Uterus (tissue), 2 donors: ENCODE data around the gene ZSWIM5.

Experiments
- POLR2A ChIP-seq, 2 donors: fragments of 450-650 bp; IDR thresholded peaks; one replicate each; pipeline ENCODE4 v1.6.1; 2016; ENCODE audit warnings: antibody characterized with exemption in 2 of 2, mild to moderate bottlenecking in 1 of 2, moderate library complexity in 1 of 2
- TF ChIP-seq, protein P1 (sequence below), 4 experiments: fragments of 200-600 bp in 2 of 4; fragments of 450-650 bp in 2 of 4; sonication (generic) in 2 of 4; IDR thresholded peaks; one replicate each; pipeline ENCODE4 v1.5.1; 2016 to 2019; ENCODE audit warnings: antibody characterized with exemption in 4 of 4, mild to moderate bottlenecking in 2 of 4, moderate library complexity in 1 of 4

GRCh38 chr1:44976252-44976651 lies 230.2 kb downstream of the ZSWIM5 start:
- TF ChIP-seq, protein P1, sequence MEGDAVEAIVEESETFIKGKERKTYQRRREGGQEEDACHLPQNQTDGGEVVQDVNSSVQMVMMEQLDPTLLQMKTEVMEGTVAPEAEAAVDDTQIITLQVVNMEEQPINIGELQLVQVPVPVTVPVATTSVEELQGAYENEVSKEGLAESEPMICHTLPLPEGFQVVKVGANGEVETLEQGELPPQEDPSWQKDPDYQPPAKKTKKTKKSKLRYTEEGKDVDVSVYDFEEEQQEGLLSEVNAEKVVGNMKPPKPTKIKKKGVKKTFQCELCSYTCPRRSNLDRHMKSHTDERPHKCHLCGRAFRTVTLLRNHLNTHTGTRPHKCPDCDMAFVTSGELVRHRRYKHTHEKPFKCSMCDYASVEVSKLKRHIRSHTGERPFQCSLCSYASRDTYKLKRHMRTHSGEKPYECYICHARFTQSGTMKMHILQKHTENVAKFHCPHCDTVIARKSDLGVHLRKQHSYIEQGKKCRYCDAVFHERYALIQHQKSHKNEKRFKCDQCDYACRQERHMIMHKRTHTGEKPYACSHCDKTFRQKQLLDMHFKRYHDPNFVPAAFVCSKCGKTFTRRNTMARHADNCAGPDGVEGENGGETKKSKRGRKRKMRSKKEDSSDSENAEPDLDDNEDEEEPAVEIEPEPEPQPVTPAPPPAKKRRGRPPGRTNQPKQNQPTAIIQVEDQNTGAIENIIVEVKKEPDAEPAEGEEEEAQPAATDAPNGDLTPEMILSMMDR (IDR thresholded peaks at IDR 0.05) = no peak
- TF ChIP-seq POLR2A (IDR thresholded peaks at IDR 0.05) = no peak
